Small intestine (tissue), 7 donors: Measurements from ENCODE around the gene PTCH1. TPM values are rescaled to one million over a fixed set of nuclear protein-coding genes. Genes with fewer than 3 reads are reported as not detected.

ENCODE experiments used
- DNase-seq, 2 donors: peaks; one replicate each; pipeline versions ENCODE4 v3.0.0 to v3.0.0-alpha.2; 2013
- FAIRE-seq: peaks from 2 replicates; lab custom pipeline; 2012; peaks lifted over from hg19 to GRCh38; lab: Jason Lieb, UNC
- H3K27ac ChIP-seq, 3 donors: one replicate each; pipeline ENCODE4 v1.5.1; 2013; ENCODE audit warnings: low read length in 2 of 3, mild to moderate bottlenecking in 2 of 3, control low read depth in 1 of 3, inconsistent platforms in 1 of 3, low read depth in 1 of 3, moderate library complexity in 1 of 3
- H3K27me3 ChIP-seq, 3 donors: one replicate each; pipeline ENCODE4 v1.6.1; 2013; ENCODE audit warnings: low read length in 3 of 3, inconsistent platforms in 1 of 3; ENCODE audit not compliant: control insufficient read depth in 3 of 3, insufficient read depth in 3 of 3
- H3K36me3 ChIP-seq, 3 donors: one replicate each; pipeline ENCODE4 v1.6.1; 2013; ENCODE audit warnings: low read length in 3 of 3, inconsistent platforms in 1 of 3, low read depth in 1 of 3, mild to moderate bottlenecking in 1 of 3, moderate library complexity in 1 of 3; ENCODE audit not compliant: control insufficient read depth in 3 of 3, insufficient read depth in 2 of 3
- H3K4me1 ChIP-seq, 3 donors: one replicate each; pipeline ENCODE4 v1.6.1; 2013; ENCODE audit warnings: low read length in 2 of 3, inconsistent platforms in 1 of 3, low read depth in 1 of 3, mild to moderate bottlenecking in 1 of 3, moderate library complexity in 1 of 3; ENCODE audit not compliant: control insufficient read depth in 3 of 3, insufficient read depth in 2 of 3
- H3K4me3 ChIP-seq, 3 donors: one replicate each; pipeline ENCODE4 v1.5.1; 2013; ENCODE audit warnings: low read length in 3 of 3, control low read depth in 1 of 3, inconsistent platforms in 1 of 3, low read depth in 1 of 3, mild to moderate bottlenecking in 1 of 3, moderate library complexity in 1 of 3
- H3K9me3 ChIP-seq, 2 donors: one replicate each; pipeline ENCODE4 v1.6.1; 2013; ENCODE audit warnings: low read depth in 1 of 2, low read length in 1 of 2; ENCODE audit not compliant: control insufficient read depth in 2 of 2, insufficient read depth in 1 of 2
- WGBS, 3 donors: extraction: QIAGEN DNeasy Blood & Tissue Kit; methylation state at CpG; one replicate each; pipeline ENCODE4 v1.1.7; 2013; 5-methylcytosine and 5-hydroxymethylcytosine counted together
- polyA plus RNA-seq, 4 donors: library from polyadenylated mRNA; stranded (reverse) in 3 of 4; unstranded in 1 of 4; fragments of 200-250 nt in 3 of 4; fragments of 120-200 nt in 1 of 4; gene quantifications; one replicate each; pipeline versions ENCODE4 v1.2.1 to v1.2.3, GENCODE V29; 2013
- donor health status: healthy with polysubstance abuse.
- donor health status: control.
- donor health status: control.
- donor health status: Bipolar disorder and iron deficiency.
- donor health status: healthy.

The PTCH1 gene
- polyA plus RNA-seq, 4 donors, result 2.2 to 25.2 (median 5.8) TPM

DNA sequence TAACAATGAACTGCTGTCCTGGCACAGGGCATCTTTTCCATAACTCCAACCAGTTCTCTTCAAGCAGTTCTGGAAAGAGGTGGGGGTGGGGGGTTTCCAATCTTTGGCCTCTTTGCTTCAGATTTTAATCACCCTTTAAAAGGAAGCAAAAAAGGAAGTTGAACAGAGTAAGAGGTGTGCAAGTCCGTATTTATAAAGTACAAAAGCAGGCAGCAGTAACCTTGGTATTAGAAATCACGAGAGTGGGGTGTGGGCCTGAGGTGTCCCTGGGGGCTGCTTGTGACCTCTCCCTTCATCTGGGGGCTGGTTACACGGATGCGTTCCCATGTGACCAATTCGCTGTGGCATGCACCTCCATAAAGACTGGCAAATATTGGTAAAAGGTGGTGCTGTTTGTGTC is 70.5 kb downstream of the PTCH1 start:
- H3K4me3 ChIP-seq, result no peak overlapping the region
- no peak overlapping the region for H3K27ac ChIP-seq
- no peaks in the 10 kb centered on the region for H3K27me3 ChIP-seq
- no peaks in the 10 kb centered on the region for H3K4me1 ChIP-seq
- peaks cover 0 to 69% (median 6%) of the 10 kb centered on the region in 3 donors for H3K36me3 ChIP-seq
- WGBS, 3 donors, result 77 to 91% (median 83%) methylated on average over 5 of the region's 5 CpGs
- no peaks in the 10 kb centered on the region for H3K9me3 ChIP-seq
- DNase-seq (no peak), FAIRE-seq (no peak)

GRCh38 chr9:95444160-95444559 is 72.6 kb downstream of the PTCH1 start:
- no peaks in the 10 kb centered on the region for H3K27me3 ChIP-seq
- H3K9me3 ChIP-seq, result no peaks in the 10 kb centered on the region
- H3K4me3 ChIP-seq, result no peak overlapping the region
- no peak for DNase-seq
- no peak overlapping the region for H3K27ac ChIP-seq
- 83 to 94% (median 93%) methylated on average over 15 of the region's 15 CpGs for WGBS, 3 donors
- H3K36me3 ChIP-seq, result peaks cover 0 to 53% (median 6%) of the 10 kb centered on the region in 3 donors
- FAIRE-seq, result no peak
- no peaks in the 10 kb centered on the region for H3K4me1 ChIP-seq

DNA sequence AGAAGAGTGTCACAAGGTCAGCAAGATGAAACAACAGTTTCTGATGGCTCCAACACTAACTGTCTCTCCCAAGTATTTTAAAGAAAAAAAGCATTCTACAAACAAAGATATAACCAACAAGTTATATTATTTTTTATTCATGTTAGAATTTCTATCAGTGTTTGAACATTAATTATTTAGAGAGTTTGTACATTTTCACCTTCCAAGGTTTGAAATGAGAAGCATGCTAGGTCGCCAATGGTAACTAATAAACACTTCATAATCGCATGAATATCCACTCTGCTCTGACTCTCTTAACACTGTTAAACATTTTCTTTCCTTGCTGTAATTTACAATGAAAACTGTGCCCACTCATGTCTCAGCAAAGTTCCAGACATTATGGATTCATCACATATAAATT is 73.5 kb downstream of the PTCH1 start:
- 67 to 87% (median 78%) methylated on average over 2 of the region's 2 CpGs for WGBS, 3 donors

DNA sequence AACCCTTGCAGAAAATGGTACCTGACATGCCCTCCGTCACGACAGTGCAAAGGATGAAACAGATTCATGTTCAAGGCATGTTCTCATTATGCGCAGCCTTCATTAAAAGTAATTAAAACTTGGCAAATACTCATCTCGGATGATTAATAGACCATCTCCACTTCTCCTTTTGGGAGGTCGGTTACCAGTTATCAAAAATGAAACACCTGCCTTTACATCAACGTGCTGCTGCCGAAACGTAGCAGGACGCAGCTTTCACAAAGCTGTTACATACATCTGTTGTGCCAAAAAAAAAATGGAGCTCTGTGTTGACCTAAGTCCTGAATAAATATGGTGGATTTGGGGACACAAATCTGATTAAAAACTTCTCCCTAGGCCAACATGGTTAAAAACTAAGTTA is 75.7 kb downstream of the PTCH1 start:
- H3K4me3 ChIP-seq, result no peak overlapping the region
- no peaks in the 10 kb centered on the region for H3K4me1 ChIP-seq
- peaks cover 0 to 25% (median 6%) of the 10 kb centered on the region in 3 donors for H3K36me3 ChIP-seq
- no peaks in the 10 kb centered on the region for H3K27me3 ChIP-seq
- H3K27ac ChIP-seq, result no peak overlapping the region
- H3K9me3 ChIP-seq, result no peaks in the 10 kb centered on the region
- FAIRE-seq (no peak), DNase-seq (no peak)
- WGBS, 3 donors, result 79 to 82% (median 80%) methylated on average over 9 of the region's 9 CpGs

More for the DNA sequence above, 73.5 kb downstream of the PTCH1 start:
- Histone ChIP-seq H3K27ac (no peak overlapping the region), H3K27me3 (no peaks in the 10 kb centered on the region), H3K9me3 (no peaks in the 10 kb centered on the region), H3K4me1 (no peaks in the 10 kb centered on the region), H3K36me3 (peaks cover 0 to 46% (median 6%) of the 10 kb centered on the region in 3 donors), H3K4me3 (no peak overlapping the region)
- DNase-seq, result no peak
- no peak for FAIRE-seq

- H3K4me3 ChIP-seq, result no peak overlapping the region
- WGBS, 3 donors, result 75 to 83% (median 78%) methylated on average over 3 of the region's 3 CpGs
- H3K27me3 ChIP-seq, result no peaks in the 10 kb centered on the region
- no peak for DNase-seq
- no peaks in the 10 kb centered on the region for H3K9me3 ChIP-seq
- H3K27ac ChIP-seq, result no peak overlapping the region
- no peaks in the 10 kb centered on the region for H3K4me1 ChIP-seq
- peaks cover 0 to 20% (median 3%) of the 10 kb centered on the region in 3 donors for H3K36me3 ChIP-seq
- FAIRE-seq, result no peak
Measured at GRCh38 chr9:95440447-95440846, 76.3 kb downstream of the PTCH1 start.

DNA sequence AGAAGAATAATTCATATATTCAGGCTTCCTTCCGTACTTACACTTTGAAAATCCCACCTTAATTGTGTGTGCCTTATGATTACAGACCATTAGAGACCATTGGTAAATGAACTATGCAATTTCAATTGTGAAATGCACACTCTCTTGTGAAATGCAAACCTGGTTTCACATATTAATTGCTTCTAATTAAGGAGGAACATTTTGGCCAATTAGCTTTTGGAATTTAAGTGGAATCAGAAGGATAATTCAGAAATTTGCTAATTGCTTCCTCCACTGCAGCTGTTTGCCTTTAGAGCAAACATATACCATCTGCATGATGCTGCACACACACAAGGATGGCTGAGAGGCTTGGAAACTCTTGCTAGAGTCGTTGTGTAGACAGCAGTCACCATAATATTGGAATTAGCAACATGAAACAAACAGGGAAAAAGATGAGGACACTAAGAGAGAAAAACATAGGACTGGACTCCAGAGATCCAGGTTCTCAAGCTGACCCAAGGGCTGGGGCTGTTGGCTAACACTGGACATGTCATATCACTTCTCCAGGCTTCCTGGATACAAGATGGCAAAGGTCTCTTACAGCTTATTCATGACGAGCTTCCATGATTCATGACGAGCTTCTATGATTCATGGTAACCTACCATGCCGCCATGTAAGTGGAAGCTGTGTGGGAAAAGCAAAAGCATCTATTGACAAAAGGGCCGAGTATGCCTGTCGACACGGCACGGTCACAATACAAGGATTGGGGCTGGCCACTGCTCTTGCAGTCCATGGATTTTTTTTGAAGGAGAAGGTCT is 78.0 kb downstream of the PTCH1 start:
- WGBS, 3 donors, result 86 to 89% (median 86%) methylated on average over 9 of the region's 9 CpGs
- no peak overlapping the region for H3K27ac ChIP-seq
- no peak for DNase-seq
- H3K4me1 ChIP-seq, result no peaks in the 10 kb centered on the region
- H3K27me3 ChIP-seq, result no peaks in the 10 kb centered on the region
- H3K4me3 ChIP-seq, result no peak overlapping the region
- peaks cover 0 to 2% of the 10 kb centered on the region in 2 donors for H3K9me3 ChIP-seq
- FAIRE-seq, result no peak
- peaks cover 0 to 8% (median 0%) of the 10 kb centered on the region in 3 donors for H3K36me3 ChIP-seq

DNA sequence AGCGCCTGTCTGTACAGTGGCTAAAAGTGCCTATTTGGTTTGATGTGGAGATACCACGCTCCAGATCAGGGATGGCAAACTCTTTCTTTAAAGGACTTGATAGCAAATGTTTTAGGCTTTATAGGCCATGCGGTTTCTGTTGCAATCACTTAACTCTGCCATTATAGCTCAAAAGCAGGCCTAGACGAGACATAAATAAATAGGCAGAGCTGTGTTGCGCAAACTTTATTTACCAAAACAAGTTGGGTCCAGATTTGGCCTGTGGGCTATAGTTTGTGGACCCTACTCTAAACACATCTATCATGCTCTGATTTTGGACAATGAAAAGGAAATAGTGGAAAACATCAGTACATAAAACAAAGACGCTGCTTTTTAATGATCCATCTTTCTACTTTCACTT is 79.2 kb downstream of the PTCH1 start:
- no peaks in the 10 kb centered on the region for H3K4me1 ChIP-seq
- no peak overlapping the region for H3K27ac ChIP-seq
- FAIRE-seq (no peak), DNase-seq (no peak)
- H3K36me3 ChIP-seq, result peaks cover 0 to 8% (median 0%) of the 10 kb centered on the region in 3 donors
- no peaks in the 10 kb centered on the region for H3K27me3 ChIP-seq
- H3K4me3 ChIP-seq, result no peak overlapping the region
- 81 to 95% (median 91%) methylated on average over 6 of the region's 6 CpGs for WGBS, 3 donors
- H3K9me3 ChIP-seq, result peaks cover 0 to 2% of the 10 kb centered on the region in 2 donors

GRCh38 chr9:95436416-95436815 is 80.4 kb downstream of the PTCH1 start:
- no peaks in the 10 kb centered on the region for H3K27me3 ChIP-seq
- no peak for FAIRE-seq

More at GRCh38 chr9:95436416-95436815, 80.4 kb downstream of the PTCH1 start:
- no peaks in the 10 kb centered on the region for H3K36me3 ChIP-seq
- DNase-seq, result no peak
- 87 to 92% (median 92%) methylated on average over 7 of the region's 7 CpGs for WGBS, 3 donors
- H3K9me3 ChIP-seq, result peaks cover 0 to 2% of the 10 kb centered on the region in 2 donors
- no peak overlapping the region for H3K27ac ChIP-seq
- H3K4me1 ChIP-seq, result no peaks in the 10 kb centered on the region
- no peak overlapping the region for H3K4me3 ChIP-seq
